ENCODE data around the gene SLC10A7. TPM values are rescaled to one million over a fixed set of nuclear protein-coding genes. Genes with fewer than 3 reads are reported as not detected.

Gene SLC10A7
- total and polyA plus RNA-seq, 12 donors = 1.7 to 27.5 (median 13.0) TPM

GRCh38 chr4:146548443-146548842 lies 26.7 kb upstream of the SLC10A7 start:
- DNase-seq = no peak
- intact Hi-C loops (cut with DNase I) = no loop called here
- TF ChIP-seq POLR2A (IDR thresholded peaks at IDR 0.05) = no peak
- TF ChIP-seq CTCF (IDR thresholded peaks at IDR 0.05) = no peak
- H3K36me3 ChIP-seq (replicated peaks in 1 of 2) = no peaks in the 10 kb centered on the region
- H3K27ac ChIP-seq = no peak overlapping the region
- no peak overlapping the region for H3K4me3 ChIP-seq
- no peaks in the 10 kb centered on the region for H3K4me1 ChIP-seq (replicated peaks in 1 of 2)
- no peaks in the 10 kb centered on the region for H3K9me3 ChIP-seq (replicated peaks in 1 of 3)
- 67 to 80% (median 74%) methylated on average over 1 of the region's 1 CpG for WGBS, 4 donors
- H3K27me3 ChIP-seq = no peaks in the 10 kb centered on the region

- H3K36me3 ChIP-seq (replicated peaks in 1 of 2) = no peaks in the 10 kb centered on the region
- H3K9me3 ChIP-seq (replicated peaks in 1 of 3) = no peaks in the 10 kb centered on the region
- TF ChIP-seq CTCF (IDR thresholded peaks at IDR 0.05) (peak in 5 of 6 experiments; percentile 17 to 41 (median 25)), POLR2A (IDR thresholded peaks at IDR 0.05) (no peak)
- WGBS, 4 donors = 63 to 80% (median 64%) methylated on average over 2 of the region's 2 CpGs
- no peaks in the 10 kb centered on the region for H3K27me3 ChIP-seq
- H3K27ac ChIP-seq = no peak overlapping the region
- intact Hi-C loops (cut with DNase I) = no loop called here
- peak in 3 of 7 donors; percentile 17 to 38 (median 33) for DNase-seq
- H3K4me1 ChIP-seq (replicated peaks in 1 of 2) = no peaks in the 10 kb centered on the region
- H3K4me3 ChIP-seq = no peak overlapping the region
Measured at GRCh38 chr4:146545102-146545501, 23.4 kb upstream of the SLC10A7 start.

DNA sequence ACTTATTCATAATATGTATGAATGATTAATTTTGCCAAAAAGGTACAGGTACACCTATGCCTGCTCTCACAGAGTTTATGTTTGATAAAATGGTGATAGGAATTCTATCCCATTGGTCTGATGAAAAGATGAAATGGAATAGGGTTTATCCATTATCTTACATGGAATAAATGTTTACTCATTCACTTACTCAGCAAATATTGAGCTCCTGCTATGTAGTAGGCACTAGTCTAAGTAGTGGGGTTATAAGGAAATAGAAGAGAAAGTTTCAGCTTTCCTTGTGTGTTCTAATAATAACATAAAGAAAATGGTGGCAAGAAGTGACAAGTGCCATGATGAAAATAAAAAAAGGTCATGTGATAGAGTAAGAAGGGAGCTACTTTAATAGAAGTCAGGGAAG lies 12.4 kb upstream of the SLC10A7 start:
- TF ChIP-seq POLR2A (IDR thresholded peaks at IDR 0.05) (no peak), CTCF (IDR thresholded peaks at IDR 0.05) (no peak)
- Histone ChIP-seq H3K4me1 (replicated peaks in 1 of 2) (no peaks in the 10 kb centered on the region), H3K4me3 (no peak overlapping the region), H3K27ac (no peak overlapping the region), H3K9me3 (replicated peaks in 1 of 3) (no peaks in the 10 kb centered on the region), H3K36me3 (replicated peaks in 1 of 2) (no peaks in the 10 kb centered on the region), H3K27me3 (no peaks in the 10 kb centered on the region)
- intact Hi-C loops (cut with DNase I) = no loop called here
- DNase-seq = no peak

GRCh38 chr4:146525754-146526153 lies 4.0 kb upstream of the SLC10A7 start:
- intact Hi-C loops (cut with DNase I) = loop anchor here in 1 of 2 donors (10.0 kb wide), 1 partner anchor 181 kb away; no protein-coding TSS in a partner anchor
- H3K36me3 ChIP-seq (replicated peaks in 1 of 2) = no peaks in the 10 kb centered on the region
- TF ChIP-seq CTCF (IDR thresholded peaks at IDR 0.05) (no peak), POLR2A (IDR thresholded peaks at IDR 0.05) (no peak)
- peaks cover under 1 to 4% of the 10 kb centered on the region in 2 donors for H3K4me1 ChIP-seq (replicated peaks in 1 of 2)
- DNase-seq = no peak
- no peaks in the 10 kb centered on the region for H3K27me3 ChIP-seq
- 13 to 26% (median 23%) methylated on average over 1 to 2 of the region's 2 CpGs for WGBS, 4 donors
- no peak overlapping the region for H3K27ac ChIP-seq
- H3K4me3 ChIP-seq = no peak overlapping the region
- no peaks in the 10 kb centered on the region for H3K9me3 ChIP-seq (replicated peaks in 1 of 3)

Data from adrenal gland (tissue), 12 donors.